Endothelial cell of umbilical vein (primary cell): ENCODE data around the gene LGR4. TPM values are rescaled to one million over a fixed set of nuclear protein-coding genes. Genes with fewer than 3 reads are reported as not detected.

Experiments
- BruUV-seq: library from RNA; stranded (reverse); fragments of 400-500 nt; replicated peaks from 2 replicates; lab custom pipeline; 2021; lab: Mats Ljungman, UMichigan
- CTCF ChIA-PET: fragments of 300-600, 350-600 bp; sonication (Branson Sonifier 250); formaldehyde crosslinking; loops from one replicate; lab custom pipeline; 2021; ENCODE audit warnings: antibody characterized with exemption, inconsistent platforms; lab: Charles Lee
- POLR2A ChIA-PET: fragments of 300-600, 350-600 bp; sonication (Branson Sonifier 250); formaldehyde crosslinking; loops from one replicate; lab custom pipeline; 2021; ENCODE audit warnings: antibody characterized with exemption, inconsistent platforms; lab: Charles Lee
- DNase-seq: peaks from one replicate; pipeline ENCODE4 v3.0.0-alpha.2; 2011; ENCODE audit warnings: low read depth, low spot score
- FAIRE-seq: peaks from 2 replicates; lab custom pipeline; 2011; peaks lifted over from hg19 to GRCh38; lab: Jason Lieb, UNC
- H2AFZ ChIP-seq: 2 replicates; pipeline ENCODE4 v1.6.0; 2012; ENCODE audit warnings: low read depth, low read length, control low read depth, inconsistent platforms
- H3K27ac ChIP-seq: 2 replicates; pipeline ENCODE4 v1.5.1; 2011; ENCODE audit warnings: low read depth, mild to moderate bottlenecking, control low read depth, low read length, moderate library complexity; ENCODE audit not compliant: insufficient read depth
- H3K27me3 ChIP-seq, 2 experiments: 2 replicates each; pipeline versions ENCODE4 v1.6.0 to v1.6.1; 2011; ENCODE audit warnings: low read length in 2 of 2, mixed read lengths in 1 of 2; ENCODE audit not compliant: control insufficient read depth in 2 of 2, insufficient read depth in 2 of 2
- H3K36me3 ChIP-seq, 2 experiments: 2 replicates in 1 of 2; 3 replicates in 1 of 2; pipeline ENCODE4 v1.5.1; 2011; ENCODE audit warnings: low read length in 2 of 2, mild to moderate bottlenecking in 1 of 2, moderate library complexity in 1 of 2; ENCODE audit not compliant: control insufficient read depth in 2 of 2, insufficient read depth in 2 of 2; ENCODE audit errors: extremely low read depth in 1 of 2
- H3K4me1 ChIP-seq: 3 replicates; pipeline ENCODE4 v1.5.1; 2011; ENCODE audit warnings: mild to moderate bottlenecking, low read length; ENCODE audit not compliant: control insufficient read depth, insufficient read depth; ENCODE audit errors: extremely low read depth
- H3K4me2 ChIP-seq: 2 replicates; pipeline ENCODE4 v1.6.1; 2011; ENCODE audit warnings: low read length, control low read depth, mixed read lengths; ENCODE audit not compliant: insufficient read depth
- H3K4me3 ChIP-seq, 3 experiments: fragments of 200-600 bp in 1 of 3; sonication (generic), shearing (Covaris generic) in 1 of 3; replicated peaks in 1 of 3; 2 replicates each; pipeline ENCODE4 v1.5.1; 2011 to 2016; ENCODE audit warnings: control low read depth in 3 of 3, low read length in 3 of 3, mild to moderate bottlenecking in 2 of 3, inconsistent platforms in 1 of 3, low read depth in 1 of 3, moderate library complexity in 1 of 3; ENCODE audit not compliant: insufficient read depth in 1 of 3
- H3K79me2 ChIP-seq: 2 replicates; pipeline ENCODE4 v1.6.0; 2012; ENCODE audit warnings: low read length, inconsistent platforms; ENCODE audit not compliant: control insufficient read depth, insufficient read depth
- H3K9ac ChIP-seq: replicated peaks from 2 replicates; pipeline ENCODE3; 2011; ENCODE audit warnings: low read length, control low read depth; ENCODE audit not compliant: insufficient read depth; ENCODE audit errors: extremely low read depth
- H3K9me1 ChIP-seq: replicated peaks from 3 replicates; pipeline ENCODE4 v1.6.0; 2011; ENCODE audit warnings: mild to moderate bottlenecking, low read length; ENCODE audit not compliant: control insufficient read depth, insufficient read depth; ENCODE audit errors: extremely low read depth
- H3K9me3 ChIP-seq: replicated peaks from 2 replicates; pipeline ENCODE4 v1.5.1; 2012; ENCODE audit warnings: low read length, inconsistent platforms; ENCODE audit not compliant: control insufficient read depth, insufficient read depth
- H4K20me1 ChIP-seq: replicated peaks from 2 replicates; pipeline ENCODE3; 2011; ENCODE audit warnings: mild to moderate bottlenecking, low read length; ENCODE audit not compliant: control insufficient read depth, insufficient read depth; ENCODE audit errors: extremely low read depth
- CTCF ChIP-seq, 2 donors: IDR thresholded peaks; 1 replicate in 1 of 2; 2 replicates in 1 of 2; pipeline ENCODE4 v1.5.1; 2011; ENCODE audit warnings: low read length in 2 of 2, mild to moderate bottlenecking in 2 of 2, moderate library complexity in 2 of 2, control low read depth in 1 of 2, inconsistent platforms in 1 of 2, low read depth in 1 of 2; ENCODE audit not compliant: insufficient read depth in 1 of 2; ENCODE audit errors: extremely low read depth in 1 of 2
- EZH2 ChIP-seq: IDR thresholded peaks from 2 replicates; pipeline ENCODE4 v1.6.1; 2012; ENCODE audit warnings: borderline replicate concordance, low read depth, mild to moderate bottlenecking, moderate library complexity, low read length, inconsistent platforms; ENCODE audit not compliant: severe bottlenecking
- FOS ChIP-seq: IDR thresholded peaks from 2 replicates; pipeline ENCODE4 v1.6.1; 2011; ENCODE audit warnings: mild to moderate bottlenecking, low read length, moderate library complexity, borderline replicate concordance; ENCODE audit not compliant: insufficient read depth
- GATA2 ChIP-seq: IDR thresholded peaks from 2 replicates; pipeline ENCODE4 v1.7.0; 2011; ENCODE audit warnings: low read depth, mild to moderate bottlenecking, moderate library complexity, mixed read lengths, low read length; ENCODE audit not compliant: insufficient read length, insufficient read depth
- JUN ChIP-seq: IDR thresholded peaks from 2 replicates; pipeline ENCODE4 v1.6.1; 2011; ENCODE audit warnings: borderline replicate concordance, low read depth; ENCODE audit not compliant: insufficient read length, insufficient read depth
- MAX ChIP-seq: IDR thresholded peaks from 2 replicates; pipeline ENCODE4 v1.6.1; 2011; ENCODE audit not compliant: insufficient read depth, insufficient read length
- MYC ChIP-seq: IDR thresholded peaks from one replicate; pipeline ENCODE4 v1.6.1; 2011; ENCODE audit warnings: mild to moderate bottlenecking, low read depth, low read length
- POLR2AphosphoS5 ChIP-seq: IDR thresholded peaks from 2 replicates; pipeline ENCODE4 v1.6.1; 2012; ENCODE audit warnings: low read depth, mild to moderate bottlenecking, control low read depth, low read length, moderate library complexity; ENCODE audit not compliant: insufficient read depth
- dilution Hi-C: fragments of 300-500 bp; cut with MboI; formaldehyde crosslinking; loops from one replicate; pipeline ENCODE4 v1.15.0; 2019; ENCODE audit warnings: low sequenced_read_pairs; ENCODE audit not compliant: extremely low pct_ligation_motif_present
- intact Hi-C: fragments of 100-400 bp; cut with micrococcal nuclease; formaldehyde crosslinking; loops from one replicate; pipeline ENCODE4 v1.10.0; 2022
- polyA plus RNA-seq, 4 experiments: library from polyadenylated mRNA; depleted of rRNA in 3 of 4; stranded (reverse) in 3 of 4; unstranded in 1 of 4; fragments of >200 nt; gene quantifications; 2 replicates each; pipeline versions ENCODE4 v1.2.1 to v1.2.3, GENCODE V29; 2011 to 2012; ENCODE audit warnings: missing spikeins in 1 of 4
- total RNA-seq: library from RNA; stranded (reverse); gene quantifications from 2 replicates; pipeline ENCODE4 v1.2.3, GENCODE V29; 2021

LGR4 gene
- total and polyA plus RNA-seq, 2 donors (not counting 3 experiments of a cell fraction or from before 2014, with no cell fraction given) = 1.3 to 3.1 TPM

DNA sequence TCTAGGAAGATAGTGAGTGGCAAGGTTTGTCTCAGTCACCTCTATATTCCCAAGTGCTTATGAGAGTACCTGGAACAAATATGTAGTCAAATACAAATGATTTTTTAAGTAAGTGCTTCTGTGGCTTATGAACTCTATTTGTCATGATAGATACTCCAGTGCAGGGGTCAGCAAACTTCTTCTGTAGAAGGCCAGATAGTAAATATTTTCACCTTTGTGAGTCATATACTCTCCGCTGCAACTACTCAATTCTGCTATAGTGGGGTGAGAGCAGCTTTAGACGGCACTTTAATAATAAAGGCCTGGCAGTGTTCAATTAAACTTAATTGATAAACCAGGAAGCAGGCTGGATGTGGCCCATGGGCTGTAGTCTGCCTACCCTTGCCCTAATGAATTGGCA lies 97.2 kb downstream of the LGR4 start:
- ChIA-PET POLR2A (no interaction called here), CTCF (interaction anchor here (1.3 to 1.5 kb wide), 2 partner anchors 16 to 110 kb away, joined by 4 to 5 read pairs; no protein-coding TSS in a partner anchor)
- H3K79me2 ChIP-seq = no peaks in the 10 kb centered on the region
- H3K4me1 ChIP-seq = no peaks in the 10 kb centered on the region
- intact Hi-C loops (no loop called here), dilution Hi-C loops (no loop called here)
- no peaks in the 10 kb centered on the region for H3K9me1 ChIP-seq
- no peak overlapping the region for H2AFZ ChIP-seq
- H4K20me1 ChIP-seq = no peaks in the 10 kb centered on the region
- no peak overlapping the region for H3K27ac ChIP-seq
- H3K9ac ChIP-seq = no peak overlapping the region
- TF ChIP-seq GATA2 = no peak
- TF ChIP-seq POLR2AphosphoS5 = no peak
- TF ChIP-seq MAX = no peak
- no peak for TF ChIP-seq FOS
- TF ChIP-seq MYC = no peak
- no peak for TF ChIP-seq EZH2
- TF ChIP-seq CTCF (IDR thresholded peaks at IDR 0.05; ENCODE audit: extremely low read depth in 1 of 2, insufficient read depth in 1 of 2, low read depth in 1 of 2, low read length in 2 of 2) = no peak
- TF ChIP-seq JUN = no peak
- FAIRE-seq (peak; percentile 33), DNase-seq (no peak)
- no peaks in the 10 kb centered on the region for H3K9me3 ChIP-seq
- no TSS peak for BruUV-seq
- no peaks in the 10 kb centered on the region for H3K27me3 ChIP-seq
- no peak overlapping the region for H3K4me3 ChIP-seq
- no peak overlapping the region for H3K4me2 ChIP-seq
- no peaks in the 10 kb centered on the region for H3K36me3 ChIP-seq
